IMR-90 (cell line): Measurements from ENCODE around the gene HTT.

Experiments
- BHLHE40 ChIP-seq: fragments of 150-350 bp; IDR thresholded peaks from 2 replicates; pipeline ENCODE4 v1.6.1; 2016; ENCODE audit warnings: mild to moderate bottlenecking, low read depth, low read length
- CEBPB ChIP-seq: IDR thresholded peaks from 2 replicates; pipeline ENCODE4 v1.6.1; 2012; ENCODE audit warnings: low read depth, low read length, improper control_type of control experiment
- CHD1 ChIP-seq: IDR thresholded peaks from 2 replicates; pipeline ENCODE4 v1.6.1; 2012; ENCODE audit warnings: low read depth, low read length, improper control_type of control experiment
- FOS ChIP-seq: fragments of 150-350 bp; IDR thresholded peaks from 2 replicates; pipeline ENCODE4 v1.6.1; 2016; ENCODE audit warnings: low read depth, low read length
- MAFK ChIP-seq: IDR thresholded peaks from 2 replicates; pipeline ENCODE4 v1.6.1; 2012; ENCODE audit warnings: low read depth, low read length, improper control_type of control experiment
- NFE2L2 ChIP-seq: fragments of 150-350 bp; IDR thresholded peaks from 2 replicates; pipeline ENCODE4 v1.6.1; 2016; ENCODE audit warnings: low read depth, mild to moderate bottlenecking, low read length
- POLR2A ChIP-seq: IDR thresholded peaks from 2 replicates; pipeline ENCODE4 v1.6.1; 2012; ENCODE audit warnings: mild to moderate bottlenecking, low read depth, low read length
- RAD21 ChIP-seq: IDR thresholded peaks from 2 replicates; pipeline ENCODE4 v1.6.1; 2012; ENCODE audit warnings: low read length, improper control_type of control experiment
- SMC3 ChIP-seq: fragments of 150-350 bp; IDR thresholded peaks from 2 replicates; pipeline ENCODE4 v1.6.1; 2016; ENCODE audit warnings: low read depth, mild to moderate bottlenecking, antibody characterized with exemption, low read length, moderate library complexity
- TF ChIP-seq, protein P1 (sequence below): conservative IDR thresholded peaks from 2 replicates; pipeline ENCODE4 v1.5.1; 2012; ENCODE audit warnings: mild to moderate bottlenecking, low read depth, low read length, improper control_type of control experiment
- TF ChIP-seq, protein P2 (sequence below): fragments of 150-350 bp; IDR thresholded peaks from 2 replicates; pipeline ENCODE4 v1.6.1; 2017; ENCODE audit warnings: mild to moderate bottlenecking, antibody characterized with exemption, low read length, low read depth

DNA sequence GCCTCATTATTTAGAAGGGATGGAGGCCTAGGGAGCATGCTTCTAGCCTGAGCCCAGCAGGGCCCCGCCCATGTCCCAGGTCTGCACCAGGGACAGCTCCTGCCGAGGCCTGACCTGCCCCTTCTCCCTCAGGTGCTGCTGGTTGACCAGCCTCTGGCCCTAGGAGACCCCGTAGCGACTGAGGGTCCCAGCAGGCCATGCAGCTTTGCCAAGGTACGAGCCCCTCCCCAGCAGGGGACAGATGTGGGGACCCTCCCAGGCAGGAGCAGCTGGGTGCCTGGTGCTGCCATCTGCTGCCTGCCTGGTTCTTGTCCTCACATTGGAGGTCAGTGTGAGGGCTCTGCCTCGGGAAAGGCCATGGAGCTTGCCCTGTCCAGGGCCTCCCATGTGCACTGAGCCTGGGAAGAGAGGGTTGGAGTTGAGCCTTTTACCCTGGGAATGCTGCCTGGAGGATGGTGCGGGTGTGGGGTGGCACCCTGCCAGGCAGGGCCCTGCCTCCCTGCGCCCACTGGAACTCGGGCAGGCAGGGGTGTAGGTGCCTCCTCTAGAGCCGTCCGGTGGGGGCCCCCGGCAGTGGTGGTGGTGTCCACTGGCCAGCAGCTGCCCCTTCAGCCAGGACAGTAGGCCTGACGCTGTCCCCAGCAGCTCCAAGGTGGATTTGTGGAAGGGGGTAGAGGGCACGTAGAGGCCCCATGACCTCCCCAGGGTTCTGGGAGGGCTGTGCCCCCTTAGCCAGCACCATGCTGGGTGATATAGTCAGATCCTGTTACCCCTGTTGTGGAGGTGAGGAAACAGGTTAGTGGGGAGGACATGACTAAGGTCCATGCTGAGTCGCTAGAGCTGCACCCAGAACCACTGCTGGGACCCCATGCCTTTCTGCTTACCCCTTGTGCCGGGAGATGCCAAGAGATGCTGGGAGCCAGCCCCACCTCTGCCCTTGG lies 172.2 kb downstream of the HTT start:
- TF ChIP-seq, protein P1, sequence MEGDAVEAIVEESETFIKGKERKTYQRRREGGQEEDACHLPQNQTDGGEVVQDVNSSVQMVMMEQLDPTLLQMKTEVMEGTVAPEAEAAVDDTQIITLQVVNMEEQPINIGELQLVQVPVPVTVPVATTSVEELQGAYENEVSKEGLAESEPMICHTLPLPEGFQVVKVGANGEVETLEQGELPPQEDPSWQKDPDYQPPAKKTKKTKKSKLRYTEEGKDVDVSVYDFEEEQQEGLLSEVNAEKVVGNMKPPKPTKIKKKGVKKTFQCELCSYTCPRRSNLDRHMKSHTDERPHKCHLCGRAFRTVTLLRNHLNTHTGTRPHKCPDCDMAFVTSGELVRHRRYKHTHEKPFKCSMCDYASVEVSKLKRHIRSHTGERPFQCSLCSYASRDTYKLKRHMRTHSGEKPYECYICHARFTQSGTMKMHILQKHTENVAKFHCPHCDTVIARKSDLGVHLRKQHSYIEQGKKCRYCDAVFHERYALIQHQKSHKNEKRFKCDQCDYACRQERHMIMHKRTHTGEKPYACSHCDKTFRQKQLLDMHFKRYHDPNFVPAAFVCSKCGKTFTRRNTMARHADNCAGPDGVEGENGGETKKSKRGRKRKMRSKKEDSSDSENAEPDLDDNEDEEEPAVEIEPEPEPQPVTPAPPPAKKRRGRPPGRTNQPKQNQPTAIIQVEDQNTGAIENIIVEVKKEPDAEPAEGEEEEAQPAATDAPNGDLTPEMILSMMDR, result no peak
- TF ChIP-seq BHLHE40, result no peak
- TF ChIP-seq FOS, result no peak
- TF ChIP-seq POLR2A, result no peak
- TF ChIP-seq NFE2L2, result no peak
- no peak for TF ChIP-seq RAD21
- TF ChIP-seq SMC3, result no peak
- TF ChIP-seq, protein P2, sequence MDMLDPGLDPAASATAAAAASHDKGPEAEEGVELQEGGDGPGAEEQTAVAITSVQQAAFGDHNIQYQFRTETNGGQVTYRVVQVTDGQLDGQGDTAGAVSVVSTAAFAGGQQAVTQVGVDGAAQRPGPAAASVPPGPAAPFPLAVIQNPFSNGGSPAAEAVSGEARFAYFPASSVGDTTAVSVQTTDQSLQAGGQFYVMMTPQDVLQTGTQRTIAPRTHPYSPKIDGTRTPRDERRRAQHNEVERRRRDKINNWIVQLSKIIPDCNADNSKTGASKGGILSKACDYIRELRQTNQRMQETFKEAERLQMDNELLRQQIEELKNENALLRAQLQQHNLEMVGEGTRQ, result no peak
- no peak for TF ChIP-seq CEBPB
- TF ChIP-seq MAFK, result no peak
- no peak for TF ChIP-seq CHD1
